GM12878 (cell line): ENCODE data around the gene RAB9B.

ENCODE experiments used
- CBX3 ChIP-seq: fragments of 200-600 bp; sonication (generic); IDR thresholded peaks from 2 replicates; pipeline ENCODE4 v1.6.1; 2016; ENCODE audit warnings: low read depth, borderline replicate concordance
- KDM1A ChIP-seq: fragments of 200-600 bp; sonication (generic); IDR thresholded peaks from 2 replicates; pipeline ENCODE4 v1.6.1; 2016; ENCODE audit warnings: borderline replicate concordance
- PML ChIP-seq: IDR thresholded peaks from 2 replicates; pipeline ENCODE4 v1.6.1; 2012; ENCODE audit warnings: low read length, inconsistent platforms
- POLR2A ChIP-seq: IDR thresholded peaks from 2 replicates; pipeline ENCODE4 v1.6.1; 2011; ENCODE audit warnings: low read depth, mild to moderate bottlenecking, low read length
- ZNF687 ChIP-seq: fragments of 450-650 bp; IDR thresholded peaks from 2 replicates; pipeline ENCODE4 v1.6.1; 2017; ENCODE audit warnings: mild to moderate bottlenecking, moderate library complexity
- ZSCAN29 ChIP-seq: fragments of 450-650 bp; IDR thresholded peaks from 2 replicates; pipeline ENCODE4 v1.6.1; 2017; ENCODE audit warnings: mild to moderate bottlenecking, moderate library complexity
- TF ChIP-seq, protein P1 (sequence below), 3 experiments: IDR thresholded peaks in 2 of 3; conservative IDR thresholded peaks in 1 of 3; 2 replicates each; pipeline ENCODE4 v1.5.1; 2011; ENCODE audit warnings: low read depth in 3 of 3, low read length in 3 of 3, mild to moderate bottlenecking in 3 of 3, control low read depth in 2 of 3, moderate library complexity in 2 of 3, inconsistent platforms in 1 of 3, mixed read lengths in 1 of 3; ENCODE audit not compliant: control insufficient read depth in 2 of 3, insufficient read depth in 1 of 3; ENCODE audit errors: extremely low read depth in 1 of 3
- TF ChIP-seq, protein P2 (sequence below): IDR thresholded peaks from 2 replicates; pipeline ENCODE4 v1.6.1; 2011; ENCODE audit warnings: mild to moderate bottlenecking, low read depth, low read length, moderate library complexity; ENCODE audit not compliant: insufficient replicate concordance
- TF ChIP-seq, protein P3 (sequence below): fragments of 450-650 bp; IDR thresholded peaks from 2 replicates; pipeline ENCODE4 v1.6.1; 2017; ENCODE audit warnings: antibody characterized with exemption, mild to moderate bottlenecking, moderate library complexity
- TF ChIP-seq, protein P4 (sequence below): fragments of 450-650 bp; IDR thresholded peaks from 2 replicates; pipeline ENCODE4 v1.6.1; 2017; ENCODE audit warnings: mild to moderate bottlenecking, moderate library complexity

DNA sequence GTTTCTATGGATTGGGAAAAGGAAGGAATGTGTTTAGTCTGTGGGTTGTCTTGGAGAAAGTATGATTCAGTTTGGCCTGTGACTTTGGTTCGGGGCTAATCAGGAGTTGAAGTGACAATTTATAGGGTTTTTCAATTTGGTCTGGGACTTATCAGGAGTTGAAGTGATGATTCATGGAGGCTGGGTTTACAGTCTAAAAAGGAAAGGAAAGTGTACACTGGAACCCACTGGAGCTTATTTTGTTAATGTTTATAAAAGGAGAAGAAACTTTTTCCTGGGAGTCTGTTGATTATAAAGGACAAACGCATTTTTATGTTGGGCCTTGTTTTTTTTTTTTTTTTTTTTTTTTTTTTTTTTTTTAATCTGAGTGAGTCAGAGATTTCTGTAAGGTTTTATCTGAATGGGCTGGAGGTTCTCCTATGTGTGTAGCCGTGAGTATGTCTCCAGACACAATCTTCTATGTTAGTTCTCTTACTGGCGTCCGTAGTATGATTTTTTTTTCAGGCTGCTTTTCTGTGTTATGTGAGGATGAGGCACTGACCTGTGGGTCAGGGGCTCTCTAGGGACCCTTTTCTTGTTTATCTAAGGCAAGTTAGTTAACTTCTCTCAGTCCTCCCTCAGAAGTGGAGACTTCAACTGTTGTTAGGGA, 33.0 kb upstream of the RAB9B start:
- no peak for TF ChIP-seq CBX3
- TF ChIP-seq, protein P1, sequence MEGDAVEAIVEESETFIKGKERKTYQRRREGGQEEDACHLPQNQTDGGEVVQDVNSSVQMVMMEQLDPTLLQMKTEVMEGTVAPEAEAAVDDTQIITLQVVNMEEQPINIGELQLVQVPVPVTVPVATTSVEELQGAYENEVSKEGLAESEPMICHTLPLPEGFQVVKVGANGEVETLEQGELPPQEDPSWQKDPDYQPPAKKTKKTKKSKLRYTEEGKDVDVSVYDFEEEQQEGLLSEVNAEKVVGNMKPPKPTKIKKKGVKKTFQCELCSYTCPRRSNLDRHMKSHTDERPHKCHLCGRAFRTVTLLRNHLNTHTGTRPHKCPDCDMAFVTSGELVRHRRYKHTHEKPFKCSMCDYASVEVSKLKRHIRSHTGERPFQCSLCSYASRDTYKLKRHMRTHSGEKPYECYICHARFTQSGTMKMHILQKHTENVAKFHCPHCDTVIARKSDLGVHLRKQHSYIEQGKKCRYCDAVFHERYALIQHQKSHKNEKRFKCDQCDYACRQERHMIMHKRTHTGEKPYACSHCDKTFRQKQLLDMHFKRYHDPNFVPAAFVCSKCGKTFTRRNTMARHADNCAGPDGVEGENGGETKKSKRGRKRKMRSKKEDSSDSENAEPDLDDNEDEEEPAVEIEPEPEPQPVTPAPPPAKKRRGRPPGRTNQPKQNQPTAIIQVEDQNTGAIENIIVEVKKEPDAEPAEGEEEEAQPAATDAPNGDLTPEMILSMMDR (IDR thresholded peaks at IDR 0.05 in 2 of 3, conservative IDR thresholded peaks at IDR 0.05 in 1 of 3; ENCODE audit: control insufficient read depth in 2 of 3, extremely low read depth in 1 of 3, insufficient read depth in 1 of 3, low read depth in 3 of 3, low read length in 3 of 3), result no peak
- TF ChIP-seq ZNF687, result no peak
- TF ChIP-seq, protein P2, sequence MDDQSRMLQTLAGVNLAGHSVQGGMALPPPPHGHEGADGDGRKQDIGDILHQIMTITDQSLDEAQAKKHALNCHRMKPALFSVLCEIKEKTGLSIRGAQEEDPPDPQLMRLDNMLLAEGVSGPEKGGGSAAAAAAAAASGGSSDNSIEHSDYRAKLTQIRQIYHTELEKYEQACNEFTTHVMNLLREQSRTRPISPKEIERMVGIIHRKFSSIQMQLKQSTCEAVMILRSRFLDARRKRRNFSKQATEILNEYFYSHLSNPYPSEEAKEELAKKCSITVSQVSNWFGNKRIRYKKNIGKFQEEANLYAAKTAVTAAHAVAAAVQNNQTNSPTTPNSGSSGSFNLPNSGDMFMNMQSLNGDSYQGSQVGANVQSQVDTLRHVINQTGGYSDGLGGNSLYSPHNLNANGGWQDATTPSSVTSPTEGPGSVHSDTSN, result no peak
- no peak for TF ChIP-seq KDM1A
- no peak for TF ChIP-seq POLR2A
- TF ChIP-seq, protein P3, sequence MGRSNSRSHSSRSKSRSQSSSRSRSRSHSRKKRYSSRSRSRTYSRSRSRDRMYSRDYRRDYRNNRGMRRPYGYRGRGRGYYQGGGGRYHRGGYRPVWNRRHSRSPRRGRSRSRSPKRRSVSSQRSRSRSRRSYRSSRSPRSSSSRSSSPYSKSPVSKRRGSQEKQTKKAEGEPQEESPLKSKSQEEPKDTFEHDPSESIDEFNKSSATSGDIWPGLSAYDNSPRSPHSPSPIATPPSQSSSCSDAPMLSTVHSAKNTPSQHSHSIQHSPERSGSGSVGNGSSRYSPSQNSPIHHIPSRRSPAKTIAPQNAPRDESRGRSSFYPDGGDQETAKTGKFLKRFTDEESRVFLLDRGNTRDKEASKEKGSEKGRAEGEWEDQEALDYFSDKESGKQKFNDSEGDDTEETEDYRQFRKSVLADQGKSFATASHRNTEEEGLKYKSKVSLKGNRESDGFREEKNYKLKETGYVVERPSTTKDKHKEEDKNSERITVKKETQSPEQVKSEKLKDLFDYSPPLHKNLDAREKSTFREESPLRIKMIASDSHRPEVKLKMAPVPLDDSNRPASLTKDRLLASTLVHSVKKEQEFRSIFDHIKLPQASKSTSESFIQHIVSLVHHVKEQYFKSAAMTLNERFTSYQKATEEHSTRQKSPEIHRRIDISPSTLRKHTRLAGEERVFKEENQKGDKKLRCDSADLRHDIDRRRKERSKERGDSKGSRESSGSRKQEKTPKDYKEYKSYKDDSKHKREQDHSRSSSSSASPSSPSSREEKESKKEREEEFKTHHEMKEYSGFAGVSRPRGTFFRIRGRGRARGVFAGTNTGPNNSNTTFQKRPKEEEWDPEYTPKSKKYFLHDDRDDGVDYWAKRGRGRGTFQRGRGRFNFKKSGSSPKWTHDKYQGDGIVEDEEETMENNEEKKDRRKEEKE, result no peak
- TF ChIP-seq ZSCAN29, result no peak
- TF ChIP-seq PML, result no peak
- TF ChIP-seq, protein P4, sequence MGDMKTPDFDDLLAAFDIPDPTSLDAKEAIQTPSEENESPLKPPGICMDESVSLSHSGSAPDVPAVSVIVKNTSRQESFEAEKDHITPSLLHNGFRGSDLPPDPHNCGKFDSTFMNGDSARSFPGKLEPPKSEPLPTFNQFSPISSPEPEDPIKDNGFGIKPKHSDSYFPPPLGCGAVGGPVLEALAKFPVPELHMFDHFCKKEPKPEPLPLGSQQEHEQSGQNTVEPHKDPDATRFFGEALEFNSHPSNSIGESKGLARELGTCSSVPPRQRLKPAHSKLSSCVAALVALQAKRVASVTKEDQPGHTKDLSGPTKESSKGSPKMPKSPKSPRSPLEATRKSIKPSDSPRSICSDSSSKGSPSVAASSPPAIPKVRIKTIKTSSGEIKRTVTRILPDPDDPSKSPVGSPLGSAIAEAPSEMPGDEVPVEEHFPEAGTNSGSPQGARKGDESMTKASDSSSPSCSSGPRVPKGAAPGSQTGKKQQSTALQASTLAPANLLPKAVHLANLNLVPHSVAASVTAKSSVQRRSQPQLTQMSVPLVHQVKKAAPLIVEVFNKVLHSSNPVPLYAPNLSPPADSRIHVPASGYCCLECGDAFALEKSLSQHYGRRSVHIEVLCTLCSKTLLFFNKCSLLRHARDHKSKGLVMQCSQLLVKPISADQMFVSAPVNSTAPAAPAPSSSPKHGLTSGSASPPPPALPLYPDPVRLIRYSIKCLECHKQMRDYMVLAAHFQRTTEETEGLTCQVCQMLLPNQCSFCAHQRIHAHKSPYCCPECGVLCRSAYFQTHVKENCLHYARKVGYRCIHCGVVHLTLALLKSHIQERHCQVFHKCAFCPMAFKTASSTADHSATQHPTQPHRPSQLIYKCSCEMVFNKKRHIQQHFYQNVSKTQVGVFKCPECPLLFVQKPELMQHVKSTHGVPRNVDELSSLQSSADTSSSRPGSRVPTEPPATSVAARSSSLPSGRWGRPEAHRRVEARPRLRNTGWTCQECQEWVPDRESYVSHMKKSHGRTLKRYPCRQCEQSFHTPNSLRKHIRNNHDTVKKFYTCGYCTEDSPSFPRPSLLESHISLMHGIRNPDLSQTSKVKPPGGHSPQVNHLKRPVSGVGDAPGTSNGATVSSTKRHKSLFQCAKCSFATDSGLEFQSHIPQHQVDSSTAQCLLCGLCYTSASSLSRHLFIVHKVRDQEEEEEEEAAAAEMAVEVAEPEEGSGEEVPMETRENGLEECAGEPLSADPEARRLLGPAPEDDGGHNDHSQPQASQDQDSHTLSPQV, result no peak
